T-helper 1 cell treated with Interleukin-12 subunit alpha and Interleukin-12 subunit beta and Interleukin-4 antibody, amounts not matched to agents 30 ng/mL and 1 ng/mL, for 36 hours (primary cell): ENCODE measurements around the gene GLG1. TPM values are rescaled to one million over a fixed set of nuclear protein-coding genes. Genes with fewer than 3 reads are reported as not detected.
"Not testable (repeated sequence)": the region's sequence is repeated elsewhere in the genome, so short reads cannot be mapped to it uniquely, and the experiment has no call there.

Experiments used
- intact Hi-C: fragments of 100-400 bp; cut with micrococcal nuclease; formaldehyde crosslinking; loops from one replicate; pipeline ENCODE4 v1.15.1; 2024
- total RNA-seq: library from RNA; stranded (reverse); gene quantifications from 2 replicates; pipeline ENCODE4 v1.2.3, GENCODE V29; 2022

GLG1 gene
- total RNA-seq, 1 donor from 2014 or later: 116 TPM

DNA sequence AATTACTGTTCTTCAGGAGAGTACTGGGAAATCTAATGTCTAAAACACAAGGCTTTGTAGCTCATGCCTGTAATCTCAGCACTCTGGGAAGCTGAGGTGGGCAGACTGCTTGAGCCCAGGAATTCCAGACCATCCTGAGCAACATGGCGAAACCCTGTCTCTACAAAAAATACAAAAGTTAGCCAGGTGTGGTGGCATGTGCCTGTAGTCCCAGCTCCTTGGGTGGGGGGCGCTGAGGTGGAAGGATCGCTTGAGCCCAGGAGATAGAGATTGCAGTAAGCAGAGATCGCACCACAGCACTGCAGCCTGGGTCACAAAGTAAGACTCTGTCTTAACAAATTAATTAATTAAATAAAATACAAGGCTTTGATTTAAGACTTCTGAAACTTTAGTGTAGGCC is 60.8 kb downstream of the GLG1 start:
- intact Hi-C loops: not testable (repeated sequence)

- intact Hi-C loops: not testable (repeated sequence)
These were observed 63.9 kb downstream of the GLG1 start for GRCh38 chr16:74542911-74543578.

GRCh38 chr16:74540663-74541062 is 66.3 kb downstream of the GLG1 start:
- intact Hi-C loops: not testable (repeated sequence)

DNA sequence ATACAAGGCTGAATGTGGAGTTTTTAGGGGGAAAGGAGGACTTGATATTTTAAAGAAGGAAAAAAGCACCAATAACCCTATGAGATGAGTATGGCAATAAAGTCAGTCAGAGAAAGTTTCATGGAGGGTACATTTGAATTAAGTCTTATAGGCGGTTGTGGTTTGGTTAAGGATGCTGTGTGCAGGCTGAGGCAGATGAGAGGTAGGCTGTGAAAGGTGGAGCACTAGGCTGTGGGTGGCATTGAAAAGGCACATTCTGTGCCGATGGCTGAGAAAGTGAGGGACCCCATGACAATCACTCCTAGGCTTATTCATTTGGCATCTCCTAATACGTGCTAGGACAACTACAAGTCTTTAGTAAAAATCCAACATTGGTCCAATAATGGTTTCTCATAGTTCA is 68.1 kb downstream of the GLG1 start:
- intact Hi-C loops: not testable (repeated sequence)

GRCh38 chr16:74537746-74538145 is 69.2 kb downstream of the GLG1 start:
- intact Hi-C loops: not testable (repeated sequence)

DNA sequence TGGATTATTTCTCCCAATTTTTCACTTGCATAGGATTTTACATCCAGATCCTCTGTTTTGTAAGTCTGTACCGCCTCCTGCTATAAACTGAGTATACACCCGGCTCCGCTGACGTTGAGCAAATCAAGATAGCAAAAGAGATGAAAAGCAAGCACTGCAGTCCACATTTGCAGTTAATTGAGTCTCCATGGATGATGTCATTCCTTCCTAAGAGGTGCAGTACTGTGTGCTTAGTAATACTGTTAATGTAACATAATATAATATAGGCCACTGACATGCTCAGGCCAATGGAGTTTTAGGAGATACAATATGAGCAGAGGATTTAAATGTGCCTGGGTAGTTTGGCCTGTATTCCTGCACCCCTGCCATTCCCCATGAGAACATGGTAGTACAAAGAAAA is 72.3 kb downstream of the GLG1 start:
- intact Hi-C loops: not testable (repeated sequence)

GRCh38 chr16:74524926-74525325 is 82.0 kb downstream of the GLG1 start:
- intact Hi-C loops: no loop called here

DNA sequence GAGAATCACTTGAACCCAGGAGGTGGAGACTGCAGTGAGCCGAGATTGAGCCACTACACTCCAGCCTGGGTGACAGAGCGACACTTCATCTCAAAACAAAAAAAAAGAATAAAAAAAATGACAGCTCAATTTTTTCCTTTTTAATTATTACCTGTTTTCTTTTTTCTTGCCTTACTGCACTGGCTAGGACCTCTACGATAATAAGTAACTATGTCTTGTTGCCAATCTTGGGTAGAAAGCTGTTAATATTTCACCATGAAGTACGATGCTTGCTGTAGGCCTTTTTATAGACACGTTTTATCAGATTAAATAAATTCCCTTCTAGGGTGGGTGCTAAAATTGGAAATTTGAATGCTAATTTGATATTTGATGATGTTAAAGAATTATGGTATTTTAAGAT is 82.8 kb downstream of the GLG1 start:
- intact Hi-C loops: no loop called here

DNA sequence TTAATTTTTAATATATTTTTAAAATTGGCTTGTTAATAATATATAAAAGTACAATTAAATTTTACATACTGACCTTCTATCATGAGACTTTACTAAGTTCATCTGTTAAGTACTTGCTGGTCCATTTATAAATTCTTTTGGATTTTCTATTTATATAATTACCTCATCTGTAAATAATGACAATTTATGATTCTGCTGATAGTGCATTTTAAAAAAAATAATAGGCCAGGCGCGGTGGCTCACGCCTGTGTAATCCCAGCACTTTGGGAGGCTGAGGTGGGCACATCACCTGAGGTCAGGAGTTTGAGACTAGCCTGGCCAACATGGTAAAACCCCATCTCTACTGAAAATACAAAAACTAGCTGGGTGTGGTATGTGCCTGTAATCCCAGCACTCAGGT is 83.2 kb downstream of the GLG1 start:
- intact Hi-C loops: not testable (repeated sequence)

- intact Hi-C loops: no loop called here
These were observed 84.8 kb downstream of the GLG1 start for GRCh38 chr16:74522160-74522559.

GRCh38 chr16:74521691-74522090 is 85.2 kb downstream of the GLG1 start:
- intact Hi-C loops: no loop called here

- intact Hi-C loops: not testable (repeated sequence)
These were observed 88.0 kb downstream of the GLG1 start for GRCh38 chr16:74518934-74519333.

GRCh38 chr16:74511961-74512360 is 95.0 kb downstream of the GLG1 start:
- intact Hi-C loops: no loop called here

GRCh38 chr16:74505011-74505410 is 101.9 kb downstream of the GLG1 start:
- intact Hi-C loops: no loop called here

GRCh38 chr16:74503412-74503811 is 103.5 kb downstream of the GLG1 start:
- intact Hi-C loops: loop anchor here (5.0 kb wide), 1 partner anchor 119 kb away; no protein-coding TSS in a partner anchor

DNA sequence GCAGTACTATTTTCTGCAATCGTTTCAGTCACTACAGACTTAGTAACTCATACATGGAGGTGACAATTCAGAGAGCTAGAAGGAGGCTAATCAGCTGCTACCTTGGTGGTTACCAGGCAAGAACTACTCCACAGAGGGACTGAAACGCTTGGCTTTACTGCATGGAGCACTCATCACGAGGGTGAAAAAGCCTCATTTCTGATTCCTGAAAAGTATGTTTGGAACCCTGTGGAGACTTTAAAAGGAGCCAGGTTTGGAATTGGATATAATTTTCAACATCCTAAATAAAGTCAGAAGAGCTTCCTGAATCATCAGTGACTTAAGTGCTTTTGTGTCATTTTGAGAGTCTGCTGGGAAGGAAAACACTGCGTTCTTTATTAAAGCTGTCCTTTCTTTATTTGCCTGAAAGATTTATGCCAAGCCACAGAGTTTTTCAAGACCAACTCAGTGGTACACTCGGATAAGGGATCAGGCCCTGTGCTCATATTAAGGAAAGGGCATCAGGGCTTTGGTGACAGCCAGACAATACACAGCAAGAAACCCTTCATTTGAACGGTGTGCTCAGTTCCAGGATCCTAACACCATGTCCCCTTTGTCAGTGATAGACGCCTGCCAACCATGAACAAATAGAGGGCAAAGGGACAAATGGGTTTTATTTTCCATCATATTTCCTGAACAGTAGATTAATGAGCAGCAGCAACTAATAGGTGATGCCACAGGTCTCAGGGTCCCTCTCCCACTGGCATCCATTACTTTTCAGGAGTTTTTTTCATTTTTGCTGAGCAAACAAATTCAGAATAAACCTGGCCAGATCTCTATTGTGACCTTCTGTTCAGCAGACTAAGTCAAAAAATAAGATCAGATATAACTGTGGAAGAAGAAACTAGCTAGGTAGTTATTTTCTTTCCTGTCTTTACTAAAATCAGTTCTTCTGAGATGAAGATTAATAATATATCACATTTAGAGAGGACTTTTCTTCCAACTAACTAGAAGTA is 105.1 kb downstream of the GLG1 start:
- intact Hi-C loops: loop anchor here (5.0 kb wide), 1 partner anchor 121 kb away; no protein-coding TSS in a partner anchor

DNA sequence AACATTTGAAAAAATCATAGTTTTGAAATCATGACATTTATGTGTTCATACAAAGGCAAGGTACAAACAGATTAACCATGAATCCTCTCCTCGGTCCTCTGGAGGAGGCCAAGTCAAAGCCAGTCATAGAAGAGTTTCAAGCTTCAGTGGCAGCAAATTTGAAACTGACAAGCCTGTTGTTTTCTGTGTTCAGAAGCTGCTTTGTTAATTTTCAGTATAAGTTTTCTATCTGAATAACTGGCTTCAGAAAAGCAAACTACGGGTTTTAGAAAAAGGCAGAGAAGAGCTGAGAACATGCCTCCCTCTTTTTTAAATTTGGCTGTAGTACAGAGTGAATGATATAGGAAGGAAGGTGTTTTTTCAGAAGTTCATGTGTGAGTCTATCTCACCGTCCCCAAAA is 106.0 kb downstream of the GLG1 start:
- intact Hi-C loops: loop anchor here (5.0 kb wide), 1 partner anchor 121 kb away; no protein-coding TSS in a partner anchor

GRCh38 chr16:74499114-74499513 is 107.8 kb downstream of the GLG1 start:
- intact Hi-C loops: no loop called here

GRCh38 chr16:74497761-74498160 is 109.2 kb downstream of the GLG1 start:
- intact Hi-C loops: no loop called here

DNA sequence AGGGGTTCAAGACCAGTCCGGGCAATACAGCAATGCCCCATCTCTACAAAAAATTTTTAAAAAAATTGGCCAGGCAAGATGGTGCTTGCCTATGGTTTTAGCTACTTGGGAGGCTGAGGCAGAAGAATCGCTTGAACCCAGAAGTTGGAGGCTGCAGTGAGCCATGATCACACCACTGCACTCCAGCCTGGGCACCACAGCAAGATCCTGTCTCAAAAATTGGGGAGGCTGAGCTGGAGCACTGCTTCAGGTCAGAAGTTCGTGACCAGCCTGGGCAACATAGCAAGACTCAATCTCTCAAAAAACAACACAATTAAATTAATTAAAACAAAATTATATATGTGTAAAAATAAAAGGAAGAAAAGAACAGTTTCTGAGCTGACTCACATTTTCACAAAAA is 110.9 kb downstream of the GLG1 start:
- intact Hi-C loops: no loop called here

DNA sequence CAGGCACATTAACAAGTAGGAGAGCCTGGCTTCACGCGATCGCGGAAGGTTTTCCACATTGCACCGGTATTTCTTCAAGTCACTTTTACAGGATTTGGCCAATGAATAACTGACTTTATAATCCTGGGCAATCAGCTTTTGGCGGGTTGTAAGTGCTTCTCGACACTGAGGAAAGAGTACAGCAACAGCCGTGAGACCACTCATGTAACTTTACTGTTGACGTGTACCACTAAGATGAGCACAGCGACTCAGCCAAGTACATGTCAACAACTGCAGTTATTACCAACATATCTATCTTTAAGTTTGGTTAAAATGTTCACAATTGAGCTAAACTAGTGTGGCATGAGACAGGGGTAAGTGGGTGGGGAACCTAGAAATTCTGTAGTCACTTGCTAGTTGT is 113.9 kb downstream of the GLG1 start:
- intact Hi-C loops: loop anchor here (5.0 kb wide), 1 partner anchor 114 kb away; the partner anchor contains the start of gene GLG1
